Activated CD8-positive, alpha-beta memory T cell treated with anti-CD3 and anti-CD28 coated beads for 1 hour (primary cell): ENCODE measurements around the gene STK17B.
A peak's percentile ranks its signal among the peaks of the same experiment; 100 is the strongest.

Experiments used
- DNase-seq, 2 donors: peaks; one replicate each; pipeline ENCODE4 v3.0.0-alpha.2; 2020; ENCODE audit warnings: low read depth in 1 of 2; ENCODE audit errors: extremely low read depth in 1 of 2

The STK17B gene

GRCh38 chr2:196160946-196161345 is 10.4 kb downstream of the STK17B start:
- no peak for DNase-seq

- no peak for DNase-seq
Measured at GRCh38 chr2:196160101-196160500, 11.3 kb downstream of the STK17B start.

GRCh38 chr2:196159221-196159892 is 12.0 kb downstream of the STK17B start:
- no peak for DNase-seq

- no peak for DNase-seq
Measured at GRCh38 chr2:196155575-196155974, 15.8 kb downstream of the STK17B start.

GRCh38 chr2:196153480-196153879 is 17.9 kb downstream of the STK17B start:
- no peak for DNase-seq

GRCh38 chr2:196149948-196150347 is 21.4 kb downstream of the STK17B start:
- DNase-seq: no peak

- DNase-seq: no peak
Measured at GRCh38 chr2:196148736-196149135, 22.6 kb downstream of the STK17B start.

- DNase-seq: no peak
Measured at GRCh38 chr2:196145256-196145655, 26.1 kb downstream of the STK17B start.

GRCh38 chr2:196144513-196145126 is 26.8 kb downstream of the STK17B start:
- no peak for DNase-seq

GRCh38 chr2:196143730-196144131 is 27.6 kb downstream of the STK17B start:
- DNase-seq: no peak

GRCh38 chr2:196142825-196143224 is 28.6 kb downstream of the STK17B start:
- DNase-seq: no peak

- no peak for DNase-seq
Measured at GRCh38 chr2:196140213-196140612, 31.2 kb downstream of the STK17B start.

- DNase-seq: no peak
Measured at GRCh38 chr2:196137271-196137670, 34.1 kb downstream of the STK17B start.

GRCh38 chr2:196136151-196136550 is 35.2 kb downstream of the STK17B start:
- no peak for DNase-seq

- DNase-seq: no peak
Measured at GRCh38 chr2:196131949-196132925, 39.1 kb downstream of the STK17B start.

- peak in 1 of 2 donors; percentile 33 for DNase-seq
Measured at GRCh38 chr2:196131384-196131937, 39.9 kb downstream of the STK17B start.

- no peak for DNase-seq
Measured at GRCh38 chr2:196130039-196130825, 41.1 kb downstream of the STK17B start.

GRCh38 chr2:196128749-196129148 is 42.6 kb downstream of the STK17B start:
- no peak for DNase-seq

GRCh38 chr2:196125596-196125995 is 45.8 kb downstream of the STK17B start:
- no peak for DNase-seq

- no peak for DNase-seq
Measured at GRCh38 chr2:196123679-196124373, 47.6 kb downstream of the STK17B start.
